ENCODE measurements around the gene KRTAP9-2. TPM values are rescaled to one million over a fixed set of nuclear protein-coding genes. Genes with fewer than 3 reads are reported as not detected.
"Not testable (repeated sequence)": the region's sequence is repeated elsewhere in the genome, so short reads cannot be mapped to it uniquely, and the experiment has no call there.

The KRTAP9-2 gene
- total RNA-seq, 4 donors from 2014 or later = not detected

- Histone ChIP-seq H3K36me3 (no peaks in the 10 kb centered on the region), H3K4me1 (no peaks in the 10 kb centered on the region), H3K27ac (no peak overlapping the region), H3K4me3 (no peak overlapping the region), H3K27me3 (no peaks in the 10 kb centered on the region), H3K9me3 (no peaks in the 10 kb centered on the region)
- no peak for TF ChIP-seq CTCF (IDR thresholded peaks at IDR 0.05)
- no peak for TF ChIP-seq POLR2A (IDR thresholded peaks at IDR 0.05)
- intact Hi-C loops (cut with DNase I; ENCODE audit: low total_unique reads) = no loop called here
- no peak for DNase-seq
Measured at GRCh38 chr17:41251261-41251660, 24.8 kb downstream of the KRTAP9-2 start.

GRCh38 chr17:41254861-41255260 lies 28.4 kb downstream of the KRTAP9-2 start:
- no peak for TF ChIP-seq CTCF (IDR thresholded peaks at IDR 0.05)
- TF ChIP-seq POLR2A (IDR thresholded peaks at IDR 0.05) = no peak
- DNase-seq = no peak
- intact Hi-C loops (cut with DNase I; ENCODE audit: low total_unique reads) = no loop called here

GRCh38 chr17:41255381-41256290 lies 29.2 kb downstream of the KRTAP9-2 start, which contains the start of gene KRTAP9-9:
Gene KRTAP9-9, plus strand, starts transcription at chr17:41255384.
- H3K4me3 ChIP-seq; H3K27ac ChIP-seq; intact Hi-C loops (cut with DNase I; ENCODE audit: low total_unique reads); H3K36me3 ChIP-seq; H3K4me1 ChIP-seq; H3K27me3 ChIP-seq; H3K9me3 ChIP-seq; DNase-seq: not testable (repeated sequence)

More at GRCh38 chr17:41254861-41255260, 28.4 kb downstream of the KRTAP9-2 start:
- Histone ChIP-seq H3K27ac (no peak overlapping the region), H3K4me1 (no peaks in the 10 kb centered on the region), H3K36me3 (no peaks in the 10 kb centered on the region), H3K4me3 (no peak overlapping the region), H3K27me3 (no peaks in the 10 kb centered on the region), H3K9me3 (no peaks in the 10 kb centered on the region)

- no peaks in the 10 kb centered on the region for H3K4me1 ChIP-seq
- TF ChIP-seq CTCF (IDR thresholded peaks at IDR 0.05) (no peak), POLR2A (IDR thresholded peaks at IDR 0.05) (no peak)
- H3K36me3 ChIP-seq = no peaks in the 10 kb centered on the region
- no peak for DNase-seq
- H3K27ac ChIP-seq = no peak overlapping the region
- intact Hi-C loops (cut with DNase I; ENCODE audit: low total_unique reads) = no loop called here
- no peaks in the 10 kb centered on the region for H3K9me3 ChIP-seq
- no peak overlapping the region for H3K4me3 ChIP-seq
- H3K27me3 ChIP-seq = no peaks in the 10 kb centered on the region
Measured at GRCh38 chr17:41256291-41256685, 29.8 kb downstream of the KRTAP9-2 start.

- TF ChIP-seq POLR2A (IDR thresholded peaks at IDR 0.05) = no peak
- no peak for TF ChIP-seq CTCF (IDR thresholded peaks at IDR 0.05)
- intact Hi-C loops (cut with DNase I; ENCODE audit: low total_unique reads) = no loop called here
Measured at GRCh38 chr17:41258406-41258805, 32.0 kb downstream of the KRTAP9-2 start.

More at GRCh38 chr17:41258406-41258805, 32.0 kb downstream of the KRTAP9-2 start:
- H3K27ac ChIP-seq = no peak overlapping the region
- no peaks in the 10 kb centered on the region for H3K4me1 ChIP-seq
- no peaks in the 10 kb centered on the region for H3K9me3 ChIP-seq
- DNase-seq = no peak
- no peak overlapping the region for H3K4me3 ChIP-seq
- no peaks in the 10 kb centered on the region for H3K36me3 ChIP-seq
- no peaks in the 10 kb centered on the region for H3K27me3 ChIP-seq
